OCI-LY1 (cell line): ENCODE data around the gene ZNF136.

ENCODE experiments used
- EZH2 ChIP-seq: fragments of 200-600 bp; sonication (generic), shearing (Covaris generic); IDR thresholded peaks from 2 replicates; pipeline ENCODE4 v1.8.0; 2017; ENCODE audit warnings: borderline replicate concordance, mixed run types, mild to moderate bottlenecking, antibody characterized with exemption, low read length, moderate library complexity, mixed read lengths
- TF ChIP-seq, protein P1 (sequence below): fragments of 200-600 bp; sonication (generic), shearing (Covaris generic); IDR thresholded peaks from 2 replicates; pipeline ENCODE4 v1.5.1; 2017; ENCODE audit warnings: mild to moderate bottlenecking, antibody characterized with exemption, low read length, moderate library complexity, mixed read lengths

DNA sequence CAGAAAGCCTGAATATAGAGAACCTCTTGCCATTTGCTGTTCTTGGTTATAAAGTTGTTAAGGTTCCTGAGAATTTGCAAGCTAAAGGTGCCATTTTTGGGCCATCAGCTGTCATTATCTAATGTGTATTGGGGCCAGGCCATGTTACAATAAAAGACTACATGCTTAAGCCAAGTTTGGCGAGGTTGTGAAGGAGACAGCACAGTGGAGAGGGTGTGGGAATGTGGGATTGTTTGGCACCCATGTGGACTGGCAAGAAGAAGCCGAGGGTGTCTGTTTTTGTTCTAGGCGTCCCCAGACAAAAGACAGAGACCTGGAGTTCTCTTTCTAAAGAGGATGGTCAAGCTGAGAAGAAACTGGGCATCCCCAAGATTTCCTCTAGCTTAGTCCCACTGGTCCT, 67.1 kb downstream of the ZNF136 start:
- TF ChIP-seq, protein P1, sequence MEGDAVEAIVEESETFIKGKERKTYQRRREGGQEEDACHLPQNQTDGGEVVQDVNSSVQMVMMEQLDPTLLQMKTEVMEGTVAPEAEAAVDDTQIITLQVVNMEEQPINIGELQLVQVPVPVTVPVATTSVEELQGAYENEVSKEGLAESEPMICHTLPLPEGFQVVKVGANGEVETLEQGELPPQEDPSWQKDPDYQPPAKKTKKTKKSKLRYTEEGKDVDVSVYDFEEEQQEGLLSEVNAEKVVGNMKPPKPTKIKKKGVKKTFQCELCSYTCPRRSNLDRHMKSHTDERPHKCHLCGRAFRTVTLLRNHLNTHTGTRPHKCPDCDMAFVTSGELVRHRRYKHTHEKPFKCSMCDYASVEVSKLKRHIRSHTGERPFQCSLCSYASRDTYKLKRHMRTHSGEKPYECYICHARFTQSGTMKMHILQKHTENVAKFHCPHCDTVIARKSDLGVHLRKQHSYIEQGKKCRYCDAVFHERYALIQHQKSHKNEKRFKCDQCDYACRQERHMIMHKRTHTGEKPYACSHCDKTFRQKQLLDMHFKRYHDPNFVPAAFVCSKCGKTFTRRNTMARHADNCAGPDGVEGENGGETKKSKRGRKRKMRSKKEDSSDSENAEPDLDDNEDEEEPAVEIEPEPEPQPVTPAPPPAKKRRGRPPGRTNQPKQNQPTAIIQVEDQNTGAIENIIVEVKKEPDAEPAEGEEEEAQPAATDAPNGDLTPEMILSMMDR, result no peak
- TF ChIP-seq EZH2, result no peak
